Ectodermal cell (in vitro differentiated cells): ENCODE data around the gene UBE2E2.

ENCODE experiments used
- H3K27ac ChIP-seq: 2 replicates; pipeline ENCODE4 v1.7.0; 2013; ENCODE audit warnings: mild to moderate bottlenecking, low read depth, low read length; ENCODE audit not compliant: insufficient read depth, poor library complexity, severe bottlenecking
- H3K27me3 ChIP-seq: 2 replicates; pipeline ENCODE4 v1.7.0; 2013; ENCODE audit warnings: mild to moderate bottlenecking, low read length; ENCODE audit not compliant: insufficient read depth, control insufficient read depth, poor library complexity, severe bottlenecking
- H3K36me3 ChIP-seq: one replicate; pipeline ENCODE4 v1.7.0; 2013; ENCODE audit warnings: low read length; ENCODE audit not compliant: control insufficient read depth, insufficient read depth
- H3K4me1 ChIP-seq: one replicate; pipeline ENCODE4 v1.7.0; 2013; ENCODE audit warnings: low read length; ENCODE audit not compliant: control insufficient read depth, insufficient read depth
- H3K4me3 ChIP-seq: 2 replicates; pipeline ENCODE4 v1.7.0; 2013; ENCODE audit warnings: low read depth, low read length, control low read depth; ENCODE audit not compliant: insufficient read depth
- H3K9me3 ChIP-seq: 2 replicates; pipeline ENCODE4 v1.7.0; 2013; ENCODE audit warnings: mild to moderate bottlenecking, low read length, moderate library complexity; ENCODE audit not compliant: control insufficient read depth
- WGBS, 2 experiments: methylation state at CpG; one replicate each; pipeline ENCODE4 v1.1.7; 2013; ENCODE audit warnings: missing lambda C conversion rate in 2 of 2; 5-methylcytosine and 5-hydroxymethylcytosine counted together

Gene UBE2E2

DNA sequence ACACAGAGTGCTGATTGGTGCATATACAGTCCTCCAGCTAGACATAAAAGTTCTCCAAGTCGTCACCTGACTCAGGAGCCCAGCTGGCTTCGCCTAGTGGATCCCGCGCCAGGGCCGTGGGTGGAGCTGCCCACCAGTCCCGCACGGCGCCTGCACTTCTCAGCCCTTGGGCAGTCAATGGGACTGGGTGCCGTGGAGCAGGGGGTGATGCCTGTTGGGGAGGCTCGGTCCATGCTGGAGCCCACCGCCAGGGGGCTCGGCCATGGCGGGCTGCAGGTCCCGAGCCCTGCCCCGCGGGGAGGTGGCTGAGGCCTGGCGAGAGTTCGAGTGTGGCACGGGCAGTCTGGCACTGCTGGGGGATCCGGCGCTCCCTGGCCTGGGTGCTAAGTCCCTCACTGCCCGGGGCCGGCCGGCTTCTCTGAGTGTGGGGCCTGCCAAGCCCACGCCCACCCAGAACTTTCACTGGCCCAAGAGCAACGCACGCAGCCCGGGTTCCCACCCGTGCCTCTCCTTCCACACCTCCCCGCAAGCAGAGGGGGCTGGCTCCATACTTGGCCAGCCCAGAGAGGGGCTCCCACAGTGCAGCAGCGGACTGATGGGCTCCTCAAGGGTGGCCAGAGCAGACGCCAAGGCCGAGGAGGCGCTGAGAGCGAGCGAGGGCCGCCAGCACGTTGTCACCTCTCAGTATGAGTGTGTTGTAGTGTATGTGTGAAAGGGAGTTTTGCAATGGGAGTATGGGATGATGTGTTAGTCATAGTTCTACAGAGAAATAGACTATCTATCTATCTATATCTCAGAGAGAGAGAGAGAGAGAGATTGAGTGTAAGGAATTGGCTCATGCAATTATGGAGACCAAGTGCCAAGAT, 69.0 kb downstream of the UBE2E2 start:
- no peaks in the 10 kb centered on the region for H3K27me3 ChIP-seq
- H3K36me3 ChIP-seq = no peaks in the 10 kb centered on the region
- H3K4me3 ChIP-seq = no peak overlapping the region
- H3K27ac ChIP-seq = no peak overlapping the region
- WGBS, 2 experiments = 96% methylated on average over 38 of the region's 38 CpGs
- H3K4me1 ChIP-seq = no peaks in the 10 kb centered on the region
- H3K9me3 ChIP-seq = no peaks in the 10 kb centered on the region

DNA sequence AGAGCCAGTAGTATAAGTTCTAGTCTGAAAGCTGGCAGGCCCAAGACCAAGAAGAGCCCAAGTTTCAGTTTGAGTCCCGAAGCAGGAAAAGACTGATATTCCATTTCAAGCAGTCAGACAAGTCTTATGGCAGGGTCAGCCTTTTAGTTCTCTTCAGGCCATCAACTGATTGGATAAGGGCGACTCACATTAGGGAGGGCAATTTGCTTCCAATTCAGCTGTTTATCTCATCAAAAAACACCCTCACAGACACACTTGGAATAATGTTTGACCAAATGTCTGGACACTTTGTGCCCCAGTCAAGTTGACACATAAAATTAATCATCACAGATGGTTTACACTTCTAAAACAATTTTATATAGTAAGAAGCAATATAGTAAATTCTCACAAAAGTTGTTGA, 69.7 kb downstream of the UBE2E2 start:
- Histone ChIP-seq H3K4me1 (no peaks in the 10 kb centered on the region), H3K27ac (no peak overlapping the region), H3K36me3 (no peaks in the 10 kb centered on the region), H3K9me3 (no peaks in the 10 kb centered on the region), H3K27me3 (no peaks in the 10 kb centered on the region), H3K4me3 (no peak overlapping the region)
- WGBS, 2 experiments = 92 to 95% methylated on average over 2 of the region's 2 CpGs

GRCh38 chr3:23275061-23275460, 71.9 kb downstream of the UBE2E2 start:
- H3K27me3 ChIP-seq = no peaks in the 10 kb centered on the region
- no peaks in the 10 kb centered on the region for H3K4me1 ChIP-seq
- no peak overlapping the region for H3K4me3 ChIP-seq
- H3K27ac ChIP-seq = no peak overlapping the region
- no peaks in the 10 kb centered on the region for H3K36me3 ChIP-seq
- WGBS, 2 experiments = 91 to 94% methylated on average over 8 of the region's 8 CpGs
- H3K9me3 ChIP-seq = no peaks in the 10 kb centered on the region

- Histone ChIP-seq H3K27ac (no peak overlapping the region), H3K36me3 (no peaks in the 10 kb centered on the region), H3K4me3 (no peak overlapping the region), H3K27me3 (no peaks in the 10 kb centered on the region), H3K4me1 (no peaks in the 10 kb centered on the region), H3K9me3 (no peaks in the 10 kb centered on the region)
- WGBS, 2 experiments = 91 to 98% methylated on average over 2 of the region's 2 CpGs
These were observed 72.7 kb downstream of the UBE2E2 start for GRCh38 chr3:23275814-23276213.

- Histone ChIP-seq H3K27ac (no peak overlapping the region), H3K9me3 (no peaks in the 10 kb centered on the region), H3K27me3 (no peaks in the 10 kb centered on the region), H3K4me3 (no peak overlapping the region), H3K4me1 (no peaks in the 10 kb centered on the region), H3K36me3 (no peaks in the 10 kb centered on the region)
- 90 to 91% methylated on average over 4 to 6 of the region's 7 CpGs for WGBS, 2 experiments
These were observed 74.0 kb downstream of the UBE2E2 start for GRCh38 chr3:23276913-23277658.

GRCh38 chr3:23277688-23278087, 74.6 kb downstream of the UBE2E2 start:
- 69 to 92% methylated on average over 2 to 3 of the region's 3 CpGs for WGBS, 2 experiments
- Histone ChIP-seq H3K4me3 (no peak overlapping the region), H3K27me3 (no peaks in the 10 kb centered on the region), H3K9me3 (no peaks in the 10 kb centered on the region), H3K27ac (no peak overlapping the region), H3K4me1 (no peaks in the 10 kb centered on the region), H3K36me3 (no peaks in the 10 kb centered on the region)

DNA sequence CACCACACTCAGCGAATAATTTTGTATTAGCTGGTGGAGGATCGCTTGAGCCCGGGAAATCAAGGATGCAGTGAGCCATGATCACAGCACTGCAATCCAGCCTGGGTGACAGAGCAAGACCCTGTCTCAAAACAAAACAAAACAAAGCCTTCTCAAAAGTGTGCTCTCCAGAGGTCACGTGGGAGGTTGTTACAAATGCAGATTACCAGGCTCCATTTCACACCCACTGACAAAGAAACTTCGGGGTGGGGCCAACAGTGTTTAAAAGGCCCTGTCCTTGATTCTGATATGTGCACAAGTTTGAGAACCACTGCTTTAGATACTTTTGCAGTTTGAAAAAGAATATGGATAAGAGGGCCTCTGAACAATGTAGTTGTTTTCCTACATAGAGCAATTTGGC, 80.5 kb downstream of the UBE2E2 start:
- Histone ChIP-seq H3K4me1 (no peaks in the 10 kb centered on the region), H3K9me3 (no peaks in the 10 kb centered on the region), H3K36me3 (no peaks in the 10 kb centered on the region), H3K4me3 (no peak overlapping the region), H3K27me3 (no peaks in the 10 kb centered on the region), H3K27ac (no peak overlapping the region)
- 80 to 81% methylated on average over 5 of the region's 5 CpGs for WGBS, 2 experiments

GRCh38 chr3:23288286-23288685, 85.2 kb downstream of the UBE2E2 start:
- H3K27ac ChIP-seq = no peak overlapping the region
- H3K4me3 ChIP-seq = no peak overlapping the region
- WGBS, 2 experiments = 92 to 100% methylated on average over 1 of the region's 1 CpG
- no peaks in the 10 kb centered on the region for H3K9me3 ChIP-seq
- no peaks in the 10 kb centered on the region for H3K4me1 ChIP-seq
- H3K36me3 ChIP-seq = no peaks in the 10 kb centered on the region
- H3K27me3 ChIP-seq = no peaks in the 10 kb centered on the region

DNA sequence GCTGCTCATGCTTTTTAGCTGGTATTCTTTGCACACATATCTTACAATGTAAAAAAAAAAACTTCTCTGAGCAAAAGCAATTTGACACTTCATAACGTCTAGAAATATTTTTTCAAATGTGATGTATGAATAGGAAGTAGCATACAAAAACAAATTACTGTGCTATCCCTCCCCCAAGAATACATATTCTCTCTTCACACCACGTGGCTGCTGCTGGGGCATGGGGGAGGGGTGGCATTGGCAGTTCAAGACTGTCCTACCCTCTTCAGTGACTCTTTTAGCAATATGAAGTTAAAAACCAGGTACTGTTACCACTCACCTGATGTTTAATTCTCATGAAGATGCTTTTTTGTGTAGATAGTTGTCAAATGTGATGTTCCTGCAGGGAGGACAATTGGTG, 85.6 kb downstream of the UBE2E2 start:
- H3K27ac ChIP-seq = no peak overlapping the region
- H3K9me3 ChIP-seq = no peaks in the 10 kb centered on the region
- H3K4me3 ChIP-seq = no peak overlapping the region
- no peaks in the 10 kb centered on the region for H3K27me3 ChIP-seq
- H3K4me1 ChIP-seq = no peaks in the 10 kb centered on the region
- no peaks in the 10 kb centered on the region for H3K36me3 ChIP-seq
- WGBS, 2 experiments = 11 to 30% methylated on average over 1 of the region's 2 CpGs

DNA sequence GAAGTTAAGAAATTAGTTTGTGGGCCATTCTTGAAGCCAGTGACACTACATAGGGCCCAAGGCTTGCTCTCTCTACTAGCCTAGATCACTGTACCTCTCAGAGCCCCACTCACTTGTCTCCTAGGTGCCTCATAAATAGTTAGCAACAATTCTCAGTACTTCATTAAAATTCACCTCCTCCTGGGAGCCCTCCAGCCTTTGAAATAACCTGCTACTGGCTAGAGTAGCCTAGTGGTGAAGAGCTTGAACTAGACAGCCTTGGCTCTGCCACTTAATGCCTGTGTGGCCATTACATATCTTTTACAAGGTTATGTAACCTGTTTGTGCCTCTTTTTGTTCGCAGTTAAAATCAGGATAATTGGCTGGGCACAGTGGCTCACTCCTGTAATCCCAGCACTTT, 89.3 kb downstream of the UBE2E2 start:
- Histone ChIP-seq H3K4me3 (no peak overlapping the region), H3K36me3 (no peaks in the 10 kb centered on the region), H3K27ac (no peak overlapping the region), H3K9me3 (no peaks in the 10 kb centered on the region), H3K4me1 (no peaks in the 10 kb centered on the region), H3K27me3 (no peaks in the 10 kb centered on the region)
- WGBS, 2 experiments = 75 to 92% methylated on average over 1 of the region's 1 CpG
